ENCODE data around the gene WRAP73.

Gene WRAP73

DNA sequence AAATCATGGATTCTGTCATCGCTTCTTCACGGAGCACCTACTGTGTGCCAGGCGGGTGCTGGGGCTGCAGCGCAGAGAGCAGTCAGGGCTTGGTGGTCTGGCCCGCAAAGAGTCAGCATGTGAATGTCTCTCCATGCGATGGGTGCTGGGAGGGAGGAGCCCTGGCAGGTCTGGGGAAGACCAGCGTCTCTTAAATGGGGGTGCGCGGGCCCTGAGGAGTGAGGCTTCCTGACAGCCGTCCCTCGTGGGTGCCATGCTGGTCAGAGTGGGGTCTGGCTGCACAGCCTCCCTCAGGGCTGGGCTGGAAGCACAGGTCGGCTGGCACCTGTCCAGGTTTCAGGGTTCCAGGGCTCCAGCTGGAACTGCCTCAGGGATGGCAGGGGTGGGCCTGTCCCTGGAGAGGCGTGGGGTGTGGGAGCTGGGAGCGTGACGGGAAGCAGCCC lies 20.9 kb upstream of the WRAP73 start:
- ChIA-PET POLR2A (interaction anchor here (1.0 kb wide), 1 partner anchor 15 kb away, joined by 3 read pairs; no protein-coding TSS in a partner anchor), CTCF (interaction anchor here (1.2 to 4.0 kb wide), 4 partner anchors 13 to 54 kb away, joined by 3 to 17 read pairs (median 3); partner anchors contain the start of gene TP73)
- TF ChIP-seq, protein P1, sequence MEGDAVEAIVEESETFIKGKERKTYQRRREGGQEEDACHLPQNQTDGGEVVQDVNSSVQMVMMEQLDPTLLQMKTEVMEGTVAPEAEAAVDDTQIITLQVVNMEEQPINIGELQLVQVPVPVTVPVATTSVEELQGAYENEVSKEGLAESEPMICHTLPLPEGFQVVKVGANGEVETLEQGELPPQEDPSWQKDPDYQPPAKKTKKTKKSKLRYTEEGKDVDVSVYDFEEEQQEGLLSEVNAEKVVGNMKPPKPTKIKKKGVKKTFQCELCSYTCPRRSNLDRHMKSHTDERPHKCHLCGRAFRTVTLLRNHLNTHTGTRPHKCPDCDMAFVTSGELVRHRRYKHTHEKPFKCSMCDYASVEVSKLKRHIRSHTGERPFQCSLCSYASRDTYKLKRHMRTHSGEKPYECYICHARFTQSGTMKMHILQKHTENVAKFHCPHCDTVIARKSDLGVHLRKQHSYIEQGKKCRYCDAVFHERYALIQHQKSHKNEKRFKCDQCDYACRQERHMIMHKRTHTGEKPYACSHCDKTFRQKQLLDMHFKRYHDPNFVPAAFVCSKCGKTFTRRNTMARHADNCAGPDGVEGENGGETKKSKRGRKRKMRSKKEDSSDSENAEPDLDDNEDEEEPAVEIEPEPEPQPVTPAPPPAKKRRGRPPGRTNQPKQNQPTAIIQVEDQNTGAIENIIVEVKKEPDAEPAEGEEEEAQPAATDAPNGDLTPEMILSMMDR (IDR thresholded peaks at IDR 0.05; ENCODE audit: control extremely low read depth, extremely low read depth, low read depth, missing control alignments), result no peak
- no peak for DNase-seq (ENCODE audit: extremely low spot score)

DNA sequence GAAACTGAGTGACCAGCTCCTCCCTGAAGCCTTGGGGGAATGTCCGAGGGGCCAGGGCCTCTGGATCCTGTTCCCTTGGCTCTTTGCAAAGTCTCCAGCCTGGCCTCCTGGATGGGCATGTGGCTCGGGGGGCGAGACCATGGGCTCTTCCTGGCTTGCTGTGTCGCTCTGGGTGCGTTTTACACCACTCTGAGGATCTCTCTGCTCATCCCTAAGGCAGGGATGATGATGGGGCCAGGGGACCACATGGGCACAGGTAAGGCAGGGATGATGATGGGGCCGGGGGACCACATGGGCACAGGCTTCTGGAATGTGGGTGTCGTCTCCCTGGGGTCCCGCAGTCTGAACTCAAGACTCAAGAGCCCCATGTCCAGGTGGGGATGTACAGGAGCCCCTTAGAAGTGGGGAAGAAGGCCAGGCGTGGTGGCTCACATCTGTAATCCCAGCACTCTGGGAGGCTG lies 20.1 kb upstream of the WRAP73 start:
- TF ChIP-seq, protein P1 (IDR thresholded peaks at IDR 0.05; ENCODE audit: control extremely low read depth, extremely low read depth, low read depth, missing control alignments), result no peak
- DNase-seq (ENCODE audit: extremely low spot score), result no peak
- POLR2A ChIA-PET, result no interaction called here
- CTCF ChIA-PET, result interaction anchor here (1.0 to 1.7 kb wide), 2 partner anchors 14 kb away, joined by 3 read pairs; no protein-coding TSS in a partner anchor

DNA sequence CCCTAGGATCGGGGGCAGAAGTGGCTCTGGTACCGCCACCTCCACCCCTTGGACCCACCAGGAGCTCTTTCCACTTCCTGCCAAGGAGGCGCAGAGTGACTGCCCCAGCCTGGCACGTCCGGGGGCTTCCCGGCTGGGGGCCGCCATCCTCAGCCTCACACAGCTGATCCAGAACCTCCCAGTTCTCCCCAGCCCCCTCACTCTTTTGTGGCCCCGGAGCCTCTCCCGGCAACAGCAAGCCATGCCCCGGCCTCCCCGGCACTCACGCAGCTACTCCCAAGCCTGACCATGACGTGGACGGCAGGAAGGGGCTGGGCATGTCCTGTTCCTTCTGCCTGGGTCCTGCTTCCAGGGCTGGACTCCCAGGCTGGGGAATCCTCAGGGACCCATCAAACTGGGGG lies 19.5 kb upstream of the WRAP73 start:
- POLR2A ChIA-PET, result no interaction called here
- DNase-seq (ENCODE audit: extremely low spot score), result no peak
- CTCF ChIA-PET, result interaction anchor here (1.0 kb wide), 1 partner anchor 13 kb away, joined by 3 read pairs; no protein-coding TSS in a partner anchor
- TF ChIP-seq, protein P1 (IDR thresholded peaks at IDR 0.05; ENCODE audit: control extremely low read depth, extremely low read depth, low read depth, missing control alignments), result no peak

DNA sequence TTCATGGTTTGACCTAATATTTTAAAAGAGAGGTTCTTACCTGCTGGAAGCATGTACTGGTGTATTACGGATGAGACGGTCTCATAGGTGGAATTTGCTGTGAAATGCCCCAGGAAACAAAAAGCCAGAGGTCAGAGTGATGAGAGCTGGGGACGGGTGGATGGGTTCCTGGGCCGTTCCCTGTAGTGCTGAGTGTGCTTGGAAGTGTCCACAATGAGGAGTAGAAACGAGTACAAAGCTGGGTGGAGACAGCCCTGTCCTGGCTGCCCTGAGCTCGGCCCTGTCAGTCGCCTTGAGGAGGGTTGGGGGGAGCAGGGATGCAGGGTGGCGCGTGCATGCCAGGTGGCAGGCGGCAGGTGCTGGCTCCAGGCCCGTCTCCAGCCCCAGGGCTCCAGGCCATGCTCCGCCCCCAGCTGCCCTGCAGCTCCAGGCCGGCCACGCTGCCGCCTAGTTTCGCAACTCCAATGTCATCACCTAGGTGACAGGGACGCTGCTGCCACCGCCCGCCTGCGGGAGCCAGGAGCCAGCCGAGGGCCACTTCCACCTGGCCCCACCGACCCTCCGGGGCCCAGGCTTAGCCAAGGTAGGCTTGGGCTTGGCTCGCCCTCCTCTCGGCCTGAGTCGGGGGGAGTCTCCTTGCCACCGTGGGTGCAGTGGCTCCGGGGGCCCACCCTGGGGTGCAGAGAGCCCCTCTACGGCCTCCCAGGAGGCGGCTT lies 18.8 kb upstream of the WRAP73 start:
- TF ChIP-seq, protein P1 (IDR thresholded peaks at IDR 0.05; ENCODE audit: control extremely low read depth, extremely low read depth, low read depth, missing control alignments), result no peak
- POLR2A ChIA-PET, result no interaction called here
- no peak for DNase-seq (ENCODE audit: extremely low spot score)
- CTCF ChIA-PET, result interaction anchor here (1.0 to 5.0 kb wide), 3 partner anchors 12 to 17 kb away, joined by 3 to 36 read pairs (median 8); partner anchors contain the start of gene TP73

DNA sequence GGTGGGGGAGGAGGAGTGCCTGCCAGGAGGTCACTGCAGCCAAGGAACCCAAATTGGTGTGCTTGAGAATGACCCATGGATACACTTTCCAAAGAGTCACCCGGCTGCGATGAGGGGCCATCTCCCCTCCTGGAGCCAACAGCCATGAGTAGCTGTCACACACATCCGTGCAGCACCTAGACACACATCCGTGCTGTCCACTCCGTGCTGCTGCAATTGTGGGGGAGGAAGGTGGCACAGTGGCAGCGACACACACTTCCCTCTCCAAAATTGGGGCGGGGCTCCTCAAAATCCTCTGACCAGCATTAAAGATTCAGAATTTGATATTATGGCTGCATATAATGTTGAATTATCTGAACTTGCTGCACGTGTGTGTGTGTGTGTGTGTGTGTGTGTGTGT lies 18.2 kb upstream of the WRAP73 start:
- POLR2A ChIA-PET, result interaction anchor here (1.0 kb wide), 1 partner anchor 9 kb away, joined by 8 read pairs; no protein-coding TSS in a partner anchor
- CTCF ChIA-PET, result interaction anchor here (3.1 to 5.0 kb wide), 3 partner anchors 9 to 18 kb away, joined by 8 to 36 read pairs (median 23); partner anchors contain the start of gene TP73
- TF ChIP-seq, protein P1 (IDR thresholded peaks at IDR 0.05; ENCODE audit: control extremely low read depth, extremely low read depth, low read depth, missing control alignments), result no peak
- no peak for DNase-seq (ENCODE audit: extremely low spot score)

DNA sequence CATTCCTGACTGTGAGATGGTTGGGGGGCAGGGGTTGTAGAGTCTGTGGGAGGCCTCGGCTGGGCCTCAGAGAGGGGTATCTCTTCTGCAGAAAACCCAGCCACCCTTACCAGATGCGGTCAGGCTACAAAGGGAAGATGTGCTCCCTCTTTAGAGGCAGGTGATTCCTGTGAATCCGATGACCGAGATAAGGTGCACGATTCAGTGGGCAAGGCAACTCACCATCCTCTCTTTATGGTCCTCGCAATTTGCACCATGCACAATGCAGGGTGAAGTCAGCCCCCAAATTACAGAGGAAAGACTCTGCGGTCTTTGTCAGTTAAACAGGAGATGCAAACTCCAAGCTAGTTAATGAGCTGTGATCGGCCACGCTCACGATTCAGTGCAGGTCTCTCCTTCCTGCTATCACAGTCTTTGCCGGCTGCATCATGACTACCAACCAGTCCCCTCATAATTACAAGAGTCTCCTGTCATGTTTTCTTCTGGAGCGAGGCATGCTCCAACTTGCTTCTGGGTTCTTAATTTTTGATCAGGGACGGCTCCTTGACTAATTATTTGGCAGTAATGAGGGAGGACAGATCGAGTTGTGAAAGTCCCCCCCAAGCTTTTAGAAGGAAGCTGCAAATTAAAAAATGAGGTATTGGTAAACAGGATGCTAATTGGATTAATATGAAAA lies 14.9 kb upstream of the WRAP73 start:
- DNase-seq (ENCODE audit: extremely low spot score), result no peak
- TF ChIP-seq, protein P1 (IDR thresholded peaks at IDR 0.05; ENCODE audit: control extremely low read depth, extremely low read depth, low read depth, missing control alignments), result no peak
- ChIA-PET POLR2A (interaction anchor here (1.1 to 2.0 kb wide), 3 partner anchors 9 to 12 kb away, joined by 4 to 7 read pairs (median 6); no protein-coding TSS in a partner anchor), CTCF (interaction anchor here (1.3 to 5.0 kb wide), 4 partner anchors 9 to 105 kb away, joined by 3 to 36 read pairs (median 14); partner anchors contain the start of gene TP73)

Measured in GM10248 (cell line).